ENCODE measurements around the gene LARGE1.

LARGE1 gene

DNA sequence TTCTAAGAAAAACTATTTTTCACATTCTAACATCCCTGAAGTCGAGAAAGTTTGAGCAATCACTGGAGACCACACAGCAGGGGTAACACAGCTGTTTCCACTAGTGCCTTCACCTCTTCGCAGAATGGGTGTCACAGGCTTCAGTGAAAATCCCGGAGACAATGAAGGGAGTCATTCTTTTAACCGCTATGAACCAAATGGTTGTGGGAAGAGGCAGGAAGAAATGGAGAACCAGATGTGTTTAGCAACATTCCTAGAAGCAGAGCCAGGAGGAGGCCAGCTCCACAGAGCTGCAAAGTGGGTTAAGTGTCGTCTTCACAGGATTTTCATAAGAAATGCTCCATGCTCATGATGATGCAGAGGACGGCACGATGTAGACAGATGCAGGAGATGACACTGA lies 221.1 kb downstream of the LARGE1 start:
- no peak for TF ChIP-seq ZFX (IDR thresholded peaks at IDR 0.05; ENCODE audit: borderline replicate concordance)
- TF ChIP-seq, protein P1, sequence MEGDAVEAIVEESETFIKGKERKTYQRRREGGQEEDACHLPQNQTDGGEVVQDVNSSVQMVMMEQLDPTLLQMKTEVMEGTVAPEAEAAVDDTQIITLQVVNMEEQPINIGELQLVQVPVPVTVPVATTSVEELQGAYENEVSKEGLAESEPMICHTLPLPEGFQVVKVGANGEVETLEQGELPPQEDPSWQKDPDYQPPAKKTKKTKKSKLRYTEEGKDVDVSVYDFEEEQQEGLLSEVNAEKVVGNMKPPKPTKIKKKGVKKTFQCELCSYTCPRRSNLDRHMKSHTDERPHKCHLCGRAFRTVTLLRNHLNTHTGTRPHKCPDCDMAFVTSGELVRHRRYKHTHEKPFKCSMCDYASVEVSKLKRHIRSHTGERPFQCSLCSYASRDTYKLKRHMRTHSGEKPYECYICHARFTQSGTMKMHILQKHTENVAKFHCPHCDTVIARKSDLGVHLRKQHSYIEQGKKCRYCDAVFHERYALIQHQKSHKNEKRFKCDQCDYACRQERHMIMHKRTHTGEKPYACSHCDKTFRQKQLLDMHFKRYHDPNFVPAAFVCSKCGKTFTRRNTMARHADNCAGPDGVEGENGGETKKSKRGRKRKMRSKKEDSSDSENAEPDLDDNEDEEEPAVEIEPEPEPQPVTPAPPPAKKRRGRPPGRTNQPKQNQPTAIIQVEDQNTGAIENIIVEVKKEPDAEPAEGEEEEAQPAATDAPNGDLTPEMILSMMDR (IDR thresholded peaks at IDR 0.05) = no peak
- no peak overlapping the region for H3K27ac ChIP-seq

DNA sequence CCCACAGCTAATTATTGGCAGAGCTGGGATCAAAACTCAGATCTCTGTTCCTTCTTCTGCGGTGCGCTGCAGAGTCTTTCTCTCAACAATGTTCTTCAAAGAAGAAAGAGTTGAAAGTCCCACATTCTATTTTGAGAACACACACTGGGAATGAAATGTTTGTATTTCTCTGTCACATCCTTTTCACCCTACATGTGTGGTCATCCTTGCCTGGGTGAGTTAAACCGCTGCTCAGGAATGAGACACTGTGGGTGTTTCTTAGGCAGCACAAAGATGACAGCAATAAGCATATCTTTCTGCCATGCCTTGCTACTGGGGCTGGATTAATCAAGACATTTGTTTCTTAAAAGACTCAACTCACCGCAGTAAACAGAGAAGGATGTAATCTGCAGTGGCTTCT lies 222.6 kb downstream of the LARGE1 start:
- H3K27ac ChIP-seq = no peak overlapping the region
- no peak for TF ChIP-seq ZFX (IDR thresholded peaks at IDR 0.05; ENCODE audit: borderline replicate concordance)
- TF ChIP-seq, protein P1 (IDR thresholded peaks at IDR 0.05) = no peak

DNA sequence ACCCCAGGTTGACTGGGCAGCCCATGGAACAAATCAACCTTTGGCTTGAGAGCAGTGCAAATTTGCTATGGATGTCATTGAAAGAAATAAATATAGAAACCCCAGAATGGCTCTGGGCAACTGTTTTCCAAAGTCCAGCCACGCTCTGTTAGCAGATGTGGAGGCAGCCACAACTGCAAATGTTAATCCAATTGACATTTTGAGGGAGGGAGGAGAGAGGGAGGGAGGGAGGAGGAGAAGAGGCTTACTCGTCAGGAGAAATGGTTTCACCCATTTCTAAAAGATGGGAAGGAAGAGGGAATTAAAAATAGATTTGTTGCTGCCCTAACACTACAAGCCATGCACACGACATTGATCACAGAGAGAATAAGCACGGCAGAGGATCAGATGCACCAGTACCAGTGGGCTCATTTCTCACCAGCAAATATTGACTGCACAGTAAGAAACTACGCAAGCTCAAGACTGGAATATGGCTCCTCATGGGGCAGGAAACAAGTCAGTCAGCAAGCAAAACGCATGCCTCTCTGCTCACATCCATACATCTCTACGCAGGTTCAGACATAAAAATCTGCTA lies 229.1 kb downstream of the LARGE1 start:
- TF ChIP-seq ZFX (IDR thresholded peaks at IDR 0.05; ENCODE audit: borderline replicate concordance) = no peak
- TF ChIP-seq, protein P1 (IDR thresholded peaks at IDR 0.05) = no peak
- H3K27ac ChIP-seq = no peak overlapping the region

DNA sequence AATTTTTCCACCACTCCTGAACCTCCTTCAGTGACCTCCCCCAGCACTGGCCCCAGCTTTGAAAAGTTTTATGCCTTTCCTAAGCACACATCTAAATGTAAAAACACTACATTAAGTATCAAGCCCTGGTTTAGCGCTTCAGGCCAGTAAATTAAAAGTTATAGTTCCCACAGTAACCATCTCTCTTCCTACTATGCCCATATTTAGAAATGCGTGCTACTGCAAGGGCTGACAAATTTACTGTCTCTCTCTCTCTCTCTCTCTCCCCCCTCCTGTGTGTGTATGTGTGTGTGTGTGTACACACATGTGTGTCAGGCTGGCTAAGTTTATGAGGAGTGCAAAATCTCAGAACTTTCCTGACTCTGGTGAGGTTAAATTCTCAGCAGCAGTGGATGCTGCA lies 231.4 kb downstream of the LARGE1 start:
- TF ChIP-seq ZFX (IDR thresholded peaks at IDR 0.05; ENCODE audit: borderline replicate concordance) = no peak
- TF ChIP-seq, protein P1 (IDR thresholded peaks at IDR 0.05) = no peak
- no peak overlapping the region for H3K27ac ChIP-seq

DNA sequence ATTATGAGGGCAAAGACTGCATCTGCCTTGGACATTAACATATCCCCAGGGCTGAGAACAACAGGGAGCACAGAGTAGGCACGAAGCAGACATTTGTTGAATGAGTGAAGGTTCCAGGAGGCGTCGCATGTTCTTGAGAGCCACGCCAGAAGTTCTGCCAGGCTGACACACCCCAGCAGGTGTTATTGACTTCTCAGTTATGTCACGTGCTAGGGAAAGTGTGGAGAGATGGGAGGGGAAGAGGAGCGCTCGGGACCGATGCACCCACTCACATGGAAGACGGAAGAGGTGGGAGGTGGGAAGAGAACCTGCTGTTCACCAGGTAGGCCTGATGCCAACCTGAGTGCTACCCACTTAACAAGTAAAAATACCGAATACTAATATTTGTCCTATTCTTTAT lies 232.8 kb downstream of the LARGE1 start:
- no peak overlapping the region for H3K27ac ChIP-seq
- TF ChIP-seq, protein P1 (IDR thresholded peaks at IDR 0.05) = no peak
- no peak for TF ChIP-seq ZFX (IDR thresholded peaks at IDR 0.05; ENCODE audit: borderline replicate concordance)

DNA sequence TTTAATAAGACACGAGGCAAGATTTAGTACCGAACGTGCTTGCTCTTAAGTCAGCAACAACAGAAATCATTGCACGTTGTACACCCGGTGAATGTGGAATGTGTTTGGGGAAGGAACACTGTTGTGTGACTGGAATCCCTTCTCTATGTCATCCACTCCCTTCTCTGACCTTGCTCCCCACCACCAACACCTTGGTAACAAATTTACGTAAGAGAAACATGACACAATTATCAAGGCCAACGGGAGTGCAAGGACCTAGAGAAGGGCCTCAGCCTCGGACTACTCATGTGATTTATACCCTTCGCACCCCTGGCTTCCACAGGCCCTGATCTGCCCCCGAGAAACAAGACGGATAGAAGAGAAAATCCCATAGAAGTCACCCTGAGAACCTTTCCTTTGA lies 236.2 kb downstream of the LARGE1 start:
- H3K27ac ChIP-seq = no peak overlapping the region
- no peak for TF ChIP-seq ZFX (IDR thresholded peaks at IDR 0.05; ENCODE audit: borderline replicate concordance)
- TF ChIP-seq, protein P1 (IDR thresholded peaks at IDR 0.05) = no peak

DNA sequence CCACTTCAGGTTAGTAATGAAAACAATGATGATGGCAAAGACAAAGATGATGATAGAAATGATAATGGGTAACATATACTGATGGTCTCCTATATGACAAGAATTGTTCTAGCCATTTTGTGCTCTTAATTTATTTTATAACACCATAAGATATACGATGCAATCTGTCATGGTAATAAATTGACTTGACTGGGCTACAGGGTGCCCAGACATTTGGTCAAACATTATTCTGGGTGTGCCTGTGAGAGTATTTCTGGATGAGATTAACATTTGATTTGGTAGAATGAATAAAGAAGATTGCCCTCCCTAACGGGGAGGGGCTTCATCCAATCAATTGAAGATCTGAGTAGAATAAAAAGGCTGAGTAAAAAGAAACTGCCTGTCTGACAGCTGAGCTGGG lies 237.3 kb downstream of the LARGE1 start:
- no peak overlapping the region for H3K27ac ChIP-seq
- no peak for TF ChIP-seq ZFX (IDR thresholded peaks at IDR 0.05; ENCODE audit: borderline replicate concordance)
- TF ChIP-seq, protein P1 (IDR thresholded peaks at IDR 0.05) = no peak
